Thyroid gland (tissue), 4 donors: ENCODE results near the gene TOR1A. TPM values are rescaled to one million over a fixed set of nuclear protein-coding genes. Genes with fewer than 3 reads are reported as not detected.

Experiments used
- DNase-seq, 2 donors: peaks; one replicate each; pipeline ENCODE4 v3.0.0-alpha.2; 2019
- H3K27ac ChIP-seq, 3 donors: fragments of 200-600 bp; sonication (generic); 1 replicate in 2 of 3; 2 replicates in 1 of 3; pipeline ENCODE4 v1.5.1; 2016 to 2019; ENCODE audit warnings: mild to moderate bottlenecking in 1 of 3, moderate library complexity in 1 of 3
- H3K27me3 ChIP-seq: fragments of 200-600 bp; sonication (generic); one replicate; pipeline ENCODE4 v1.5.1; 2019
- H3K36me3 ChIP-seq, 2 donors: fragments of 200-600 bp; sonication (generic); one replicate each; pipeline ENCODE4 v1.5.1; 2016 to 2019
- H3K4me1 ChIP-seq, 2 donors: fragments of 200-600 bp; sonication (generic); one replicate each; pipeline ENCODE4 v1.5.1; 2017 to 2019
- H3K4me3 ChIP-seq, 3 donors: fragments of 200-600 bp; sonication (generic); replicated peaks in 1 of 3; 1 replicate in 2 of 3; 2 replicates in 1 of 3; pipeline ENCODE4 v1.5.1; 2016; ENCODE audit warnings: mild to moderate bottlenecking in 1 of 3
- H3K9me3 ChIP-seq: fragments of 200-600 bp; sonication (generic); one replicate; pipeline ENCODE4 v1.5.1; 2017
- POLR2A ChIP-seq, 2 donors: fragments of 450-650 bp; IDR thresholded peaks; one replicate each; pipeline ENCODE4 v1.6.1; 2017; ENCODE audit warnings: antibody characterized with exemption in 2 of 2, mild to moderate bottlenecking in 2 of 2, moderate library complexity in 1 of 2
- WGBS, 2 donors: methylation state at CpG; one replicate each; pipeline ENCODE4 v1.1.5; 2017; 5-methylcytosine and 5-hydroxymethylcytosine counted together
- intact Hi-C: fragments of 100-400 bp; cut with DNase I; formaldehyde crosslinking; loops from one replicate; pipeline ENCODE4 v1.15.1; 2023
- total RNA-seq, 4 donors: library from RNA; depleted of rRNA; stranded (reverse); fragments of >200 nt; gene quantifications; one replicate each; pipeline ENCODE4 v1.2.3, GENCODE V29; 2016
- TF ChIP-seq, protein P1 (sequence below), 6 experiments: fragments of 200-600 bp in 3 of 6; fragments of 450-650 bp in 3 of 6; sonication (generic) in 3 of 6; IDR thresholded peaks; one replicate each; pipeline ENCODE4 v1.5.1; 2016 to 2019; ENCODE audit warnings: antibody characterized with exemption in 6 of 6, mild to moderate bottlenecking in 2 of 6, inconsistent platforms in 1 of 6, moderate library complexity in 1 of 6

The TOR1A gene
- total RNA-seq, 4 donors from 2014 or later = 30.0 to 61.2 (median 42.8) TPM

DNA sequence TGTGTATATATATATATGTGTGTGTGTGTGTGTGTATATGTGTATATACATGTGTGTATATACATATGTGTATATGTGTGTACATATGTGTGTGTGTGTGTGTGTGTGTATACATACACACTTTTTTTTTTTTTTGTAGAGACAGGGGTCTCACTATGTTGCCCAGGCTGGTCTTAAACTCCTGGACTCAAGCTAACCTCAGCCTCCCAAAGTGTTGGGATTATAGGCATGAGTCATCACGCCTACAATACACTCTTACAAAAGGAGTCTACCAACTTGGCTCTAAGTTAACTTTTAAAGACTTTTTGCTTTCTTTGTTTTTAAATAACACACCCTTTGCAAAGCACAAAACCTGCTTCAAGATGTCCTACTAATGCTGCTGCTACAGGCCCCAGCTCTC, 9.0 kb upstream of the TOR1A start:
- WGBS, 2 donors = 97 to 100% methylated on average over 1 of the region's 1 CpG

DNA sequence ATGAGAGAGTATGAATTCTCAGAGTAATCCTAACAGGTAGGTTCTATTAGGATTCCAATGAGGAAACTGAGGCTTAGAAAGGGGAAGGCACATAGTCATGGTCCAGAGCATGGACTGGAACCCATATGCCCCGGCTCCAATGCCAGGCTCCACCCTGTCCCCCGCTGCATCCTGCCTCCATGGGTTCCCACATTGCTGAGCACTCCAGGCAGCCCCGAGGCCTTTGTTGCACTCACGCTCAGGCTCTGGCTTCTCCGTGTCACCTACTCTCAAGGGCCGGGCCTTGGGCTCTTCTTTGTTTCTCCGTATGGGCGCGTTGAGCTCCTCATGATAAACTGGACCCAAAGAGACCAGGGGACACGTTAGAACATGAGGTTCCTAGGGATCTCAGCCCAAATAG, 5.0 kb upstream of the TOR1A start:
- TF ChIP-seq, protein P1, sequence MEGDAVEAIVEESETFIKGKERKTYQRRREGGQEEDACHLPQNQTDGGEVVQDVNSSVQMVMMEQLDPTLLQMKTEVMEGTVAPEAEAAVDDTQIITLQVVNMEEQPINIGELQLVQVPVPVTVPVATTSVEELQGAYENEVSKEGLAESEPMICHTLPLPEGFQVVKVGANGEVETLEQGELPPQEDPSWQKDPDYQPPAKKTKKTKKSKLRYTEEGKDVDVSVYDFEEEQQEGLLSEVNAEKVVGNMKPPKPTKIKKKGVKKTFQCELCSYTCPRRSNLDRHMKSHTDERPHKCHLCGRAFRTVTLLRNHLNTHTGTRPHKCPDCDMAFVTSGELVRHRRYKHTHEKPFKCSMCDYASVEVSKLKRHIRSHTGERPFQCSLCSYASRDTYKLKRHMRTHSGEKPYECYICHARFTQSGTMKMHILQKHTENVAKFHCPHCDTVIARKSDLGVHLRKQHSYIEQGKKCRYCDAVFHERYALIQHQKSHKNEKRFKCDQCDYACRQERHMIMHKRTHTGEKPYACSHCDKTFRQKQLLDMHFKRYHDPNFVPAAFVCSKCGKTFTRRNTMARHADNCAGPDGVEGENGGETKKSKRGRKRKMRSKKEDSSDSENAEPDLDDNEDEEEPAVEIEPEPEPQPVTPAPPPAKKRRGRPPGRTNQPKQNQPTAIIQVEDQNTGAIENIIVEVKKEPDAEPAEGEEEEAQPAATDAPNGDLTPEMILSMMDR (IDR thresholded peaks at IDR 0.05) = no peak
- Histone ChIP-seq H3K36me3 (peaks cover 36 to 40% of the 10 kb centered on the region in 2 donors), H3K4me3 (no peak overlapping the region), H3K4me1 (peaks cover 0 to 4% of the 10 kb centered on the region in 2 donors), H3K27ac (no peak overlapping the region), H3K9me3 (no peaks in the 10 kb centered on the region), H3K27me3 (no peaks in the 10 kb centered on the region)
- intact Hi-C loops = no loop called here
- WGBS, 2 donors = 96 to 97% methylated on average over 10 of the region's 10 CpGs
- DNase-seq = no peak

More for the DNA sequence above, 9.0 kb upstream of the TOR1A start:
- no peak for DNase-seq
- no peaks in the 10 kb centered on the region for H3K27me3 ChIP-seq
- no peak overlapping the region for H3K4me3 ChIP-seq
- TF ChIP-seq POLR2A (IDR thresholded peaks at IDR 0.05) = no peak
- H3K4me1 ChIP-seq = peaks cover 19 to 25% of the 10 kb centered on the region in 2 donors
- no peaks in the 10 kb centered on the region for H3K9me3 ChIP-seq
- peaks cover 36 to 40% of the 10 kb centered on the region in 2 donors for H3K36me3 ChIP-seq
- no peak overlapping the region for H3K27ac ChIP-seq
- intact Hi-C loops = no loop called here

DNA sequence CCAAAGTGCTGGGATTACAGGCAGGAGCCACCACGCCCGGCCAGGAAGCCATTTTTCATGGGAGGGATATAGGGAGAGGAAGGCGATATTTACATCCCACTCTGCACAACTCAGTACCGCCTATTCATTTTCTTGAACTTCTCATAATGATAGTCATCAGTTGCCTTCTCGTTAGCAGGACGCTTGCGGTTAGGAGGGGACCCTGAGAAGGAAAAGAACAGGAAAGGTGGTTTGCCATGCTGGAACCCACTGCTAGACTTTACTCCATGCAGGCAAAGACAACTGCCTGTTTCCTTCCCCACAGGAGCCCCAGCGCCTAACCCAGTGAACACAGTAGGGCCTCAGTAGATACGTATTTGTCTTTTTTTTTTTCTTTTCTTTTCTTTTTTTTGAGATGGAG, 4.1 kb upstream of the TOR1A start:
- intact Hi-C loops = no loop called here
- 91 to 92% methylated on average over 9 of the region's 9 CpGs for whole genome bisulfite sequencing, 2 donors
- H3K36me3 ChIP-seq = peaks cover 36 to 40% of the 10 kb centered on the region in 2 donors

DNA sequence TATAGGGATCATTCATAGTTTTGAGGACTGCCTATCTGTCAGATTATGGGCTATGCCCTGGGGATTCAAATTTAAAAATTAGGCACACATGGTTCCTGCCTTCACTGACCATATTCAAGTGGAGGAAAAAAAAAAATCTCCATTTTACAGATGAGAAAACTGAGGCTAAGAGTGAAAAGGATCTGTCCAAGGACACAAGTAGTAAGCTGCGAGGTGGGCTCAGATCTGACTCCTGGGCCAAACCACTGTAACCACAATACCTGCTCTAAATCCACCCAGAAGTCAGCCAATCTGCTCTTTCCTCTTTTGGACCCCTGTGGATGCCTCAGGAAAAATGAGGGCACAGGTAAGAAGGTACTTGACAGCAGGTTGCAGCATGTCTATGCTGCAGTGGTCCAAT, 2.8 kb upstream of the TOR1A start:
- no peak for DNase-seq
- 96 to 100% methylated on average over 1 of the region's 1 CpG for WGBS, 2 donors
- no peak overlapping the region for H3K27ac ChIP-seq
- intact Hi-C loops = no loop called here
- peaks cover 38 to 40% of the 10 kb centered on the region in 2 donors for H3K36me3 ChIP-seq
- no peaks in the 10 kb centered on the region for H3K27me3 ChIP-seq
- H3K4me3 ChIP-seq = no peak overlapping the region
- H3K4me1 ChIP-seq = peaks cover 6 to 7% of the 10 kb centered on the region in 2 donors
- TF ChIP-seq, protein P1 (IDR thresholded peaks at IDR 0.05) = no peak
- no peak for TF ChIP-seq POLR2A (IDR thresholded peaks at IDR 0.05)
- H3K9me3 ChIP-seq = no peaks in the 10 kb centered on the region

More for the DNA sequence above, 4.1 kb upstream of the TOR1A start:
- Histone ChIP-seq H3K27me3 (no peaks in the 10 kb centered on the region), H3K9me3 (no peaks in the 10 kb centered on the region), H3K27ac (no peak overlapping the region), H3K4me3 (no peak overlapping the region), H3K4me1 (peaks cover 1 to 2% of the 10 kb centered on the region in 2 donors)
- DNase-seq = no peak
- TF ChIP-seq POLR2A (IDR thresholded peaks at IDR 0.05) = no peak
- TF ChIP-seq, protein P1 (IDR thresholded peaks at IDR 0.05) = no peak

DNA sequence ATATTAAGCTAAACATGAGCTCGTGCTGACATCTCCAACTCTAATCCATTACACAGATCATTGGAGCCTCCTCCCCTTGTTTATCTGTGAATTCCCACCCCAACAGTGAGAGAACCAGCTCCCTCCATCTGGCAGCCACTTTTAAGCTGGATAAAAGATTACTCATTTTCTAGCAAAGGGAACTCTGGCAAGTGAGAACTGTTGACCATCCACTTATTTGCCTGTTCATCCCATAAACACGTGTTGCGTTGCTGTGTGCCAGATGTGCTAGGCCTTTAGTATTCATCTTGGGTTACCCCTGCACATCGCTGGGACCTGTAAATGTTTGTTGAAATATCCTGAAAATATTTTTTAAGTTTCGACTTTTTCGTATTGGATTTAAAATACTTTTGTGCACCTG, 2.4 kb upstream of the TOR1A start:
- Histone ChIP-seq H3K27ac (no peak overlapping the region), H3K4me1 (peaks cover 6 to 7% of the 10 kb centered on the region in 2 donors), H3K4me3 (no peak overlapping the region), H3K27me3 (no peaks in the 10 kb centered on the region), H3K36me3 (peaks cover 35 to 40% of the 10 kb centered on the region in 2 donors), H3K9me3 (no peaks in the 10 kb centered on the region)
- intact Hi-C loops = no loop called here
- WGBS, 2 donors = 88 to 94% methylated on average over 6 of the region's 6 CpGs
- DNase-seq = no peak
- TF ChIP-seq POLR2A (IDR thresholded peaks at IDR 0.05) = no peak
- TF ChIP-seq, protein P1 (IDR thresholded peaks at IDR 0.05) = no peak
